Smooth muscle cell (in vitro differentiated cells): Measurements from ENCODE around the gene ST6GALNAC6. TPM values are rescaled to one million over a fixed set of nuclear protein-coding genes. Genes with fewer than 3 reads are reported as not detected.

Experiments used
- DNase-seq: peaks from one replicate; lab custom pipeline; 2025; ENCODE audit not compliant: unreplicated experiment; lab: John Stamatoyannopoulos, UW
- H2AFZ ChIP-seq: fragments of 200-600 bp; sonication (generic); 2 replicates; pipeline ENCODE4 v1.6.0; 2016; ENCODE audit warnings: antibody characterized with exemption, low read depth, mild to moderate bottlenecking
- H3F3A ChIP-seq: fragments of 200-600 bp; sonication (generic); 2 replicates; pipeline ENCODE4 v1.6.0; 2017; ENCODE audit warnings: antibody characterized with exemption, low read depth
- H3K27ac ChIP-seq: fragments of 200-600 bp; sonication (generic); 2 replicates; pipeline ENCODE4 v1.5.1; 2016; ENCODE audit warnings: low read depth, mild to moderate bottlenecking
- H3K27me3 ChIP-seq: fragments of 200-600 bp; sonication (generic); 2 replicates; pipeline ENCODE4 v1.6.1; 2016; ENCODE audit warnings: low read depth, mild to moderate bottlenecking
- H3K36me3 ChIP-seq: fragments of 200-600 bp; sonication (generic); 2 replicates; pipeline ENCODE4 v1.5.1; 2016; ENCODE audit warnings: low read depth
- H3K4me1 ChIP-seq: fragments of 200-600 bp; sonication (generic); 2 replicates; pipeline ENCODE4 v1.5.1; 2016; ENCODE audit warnings: low read depth
- H3K4me2 ChIP-seq: fragments of 200-600 bp; sonication (generic); 2 replicates; pipeline ENCODE4 v1.6.0; 2016; ENCODE audit warnings: mild to moderate bottlenecking
- H3K4me3 ChIP-seq: fragments of 200-600 bp; sonication (generic); 2 replicates; pipeline ENCODE4 v1.5.1; 2016; ENCODE audit warnings: mild to moderate bottlenecking
- H3K79me2 ChIP-seq: fragments of 200-600 bp; sonication (generic); 2 replicates; pipeline ENCODE4 v1.6.0; 2016; ENCODE audit warnings: low read depth, mild to moderate bottlenecking
- H3K9ac ChIP-seq: fragments of 200-600 bp; sonication (generic); 2 replicates; pipeline ENCODE4 v1.6.0; 2016; ENCODE audit warnings: low read depth
- H3K9me3 ChIP-seq: fragments of 200-600 bp; sonication (generic); replicated peaks from 2 replicates; pipeline ENCODE4 v1.5.1; 2016; ENCODE audit warnings: low read depth
- H4K20me1 ChIP-seq: fragments of 200-600 bp; sonication (generic); 2 replicates; pipeline ENCODE4 v1.6.0; 2016; ENCODE audit warnings: low read depth
- CTCF ChIP-seq: fragments of 200-600 bp; sonication (generic); IDR thresholded peaks from 2 replicates; pipeline ENCODE4 v1.5.1; 2017; ENCODE audit warnings: borderline replicate concordance, mild to moderate bottlenecking, antibody characterized with exemption; ENCODE audit not compliant: insufficient read depth, poor library complexity, severe bottlenecking
- WGBS: methylation state at CpG from one replicate; pipeline ENCODE4 v1.1.7; 2016; ENCODE audit warnings: low lambda C conversion rate; 5-methylcytosine and 5-hydroxymethylcytosine counted together
- polyA plus RNA-seq: library from polyadenylated mRNA; unstranded; fragments of >200 nt; fragmentation: Nextera tagmentation; extraction: Ambion mirVana; gene quantifications from 2 replicates; pipeline ENCODE4 v1.2.1, GENCODE V29; 2016
- total RNA-seq: library from RNA; depleted of rRNA; stranded (reverse); fragments of >200 nt; gene quantifications from 2 replicates; pipeline ENCODE4 v1.2.3, GENCODE V29; 2014

The ST6GALNAC6 gene
- total and polyA plus RNA-seq, 2 experiments from 2014 or later, result 36.4 to 65.8 TPM

- Histone ChIP-seq H3K4me1 (peaks cover 5% of the 10 kb centered on the region), H2AFZ (no peak overlapping the region), H3K4me2 (no peak overlapping the region), H3K4me3 (no peak overlapping the region), H3K36me3 (no peaks in the 10 kb centered on the region), H3K9me3 (no peaks in the 10 kb centered on the region), H4K20me1 (no peaks in the 10 kb centered on the region), H3K27ac (no peak overlapping the region), H3F3A (no peaks in the 10 kb centered on the region), H3K9ac (no peak overlapping the region), H3K27me3 (no peaks in the 10 kb centered on the region), H3K79me2 (no peaks in the 10 kb centered on the region)
- WGBS, result 90% methylated on average over 17 of the region's 19 CpGs
- TF ChIP-seq CTCF, result no peak
- no peak for DNase-seq
Observed at GRCh38 chr9:127873223-127873691, 26.1 kb downstream of the ST6GALNAC6 start.

GRCh38 chr9:127872369-127873222 lies 26.8 kb downstream of the ST6GALNAC6 start:
- Histone ChIP-seq H3K4me2 (no peak overlapping the region), H4K20me1 (no peaks in the 10 kb centered on the region), H3F3A (no peaks in the 10 kb centered on the region), H3K4me1 (no peaks in the 10 kb centered on the region), H3K36me3 (no peaks in the 10 kb centered on the region), H3K79me2 (no peaks in the 10 kb centered on the region), H3K9me3 (no peaks in the 10 kb centered on the region), H3K27ac (no peak overlapping the region), H2AFZ (no peak overlapping the region), H3K4me3 (no peak overlapping the region), H3K27me3 (no peaks in the 10 kb centered on the region), H3K9ac (no peak overlapping the region)
- TF ChIP-seq CTCF, result no peak
- DNase-seq, result no peak
- 93% methylated on average over 20 of the region's 20 CpGs for WGBS

DNA sequence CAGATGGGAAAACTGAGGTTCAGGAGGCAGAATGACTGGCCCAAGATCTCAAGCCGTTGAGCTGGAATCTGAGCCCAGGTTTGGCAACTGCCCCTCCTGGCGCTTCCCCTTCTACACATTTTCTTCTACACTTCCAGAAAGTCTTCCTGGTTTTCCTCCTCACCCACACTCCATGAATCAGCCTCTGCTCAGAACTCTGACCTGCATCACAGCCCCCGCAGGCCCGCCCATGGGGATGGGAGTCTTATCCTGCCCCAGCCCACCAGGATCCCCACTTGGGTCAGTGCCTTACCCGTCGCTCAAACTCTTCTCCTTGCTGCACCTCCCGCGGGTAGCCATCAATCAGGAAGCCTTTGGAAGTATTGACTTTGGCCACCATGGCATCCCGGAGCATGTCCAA lies 27.9 kb downstream of the ST6GALNAC6 start:
- H3K27me3 ChIP-seq, result no peaks in the 10 kb centered on the region
- H3K36me3 ChIP-seq, result no peaks in the 10 kb centered on the region
- H3K9me3 ChIP-seq, result no peaks in the 10 kb centered on the region
- H3K27ac ChIP-seq, result no peak overlapping the region
- H3K4me2 ChIP-seq, result no peak overlapping the region
- no peaks in the 10 kb centered on the region for H3K79me2 ChIP-seq
- no peak overlapping the region for H3K4me3 ChIP-seq
- H3K9ac ChIP-seq, result no peak overlapping the region
- H4K20me1 ChIP-seq, result no peaks in the 10 kb centered on the region
- TF ChIP-seq CTCF, result no peak
- no peaks in the 10 kb centered on the region for H3F3A ChIP-seq
- DNase-seq, result no peak
- H3K4me1 ChIP-seq, result no peaks in the 10 kb centered on the region
- WGBS, result 89% methylated on average over 9 of the region's 9 CpGs
- H2AFZ ChIP-seq, result no peak overlapping the region
